ENCODE measurements around the gene GSE1. TPM values are rescaled to one million over a fixed set of nuclear protein-coding genes. Genes with fewer than 3 reads are reported as not detected.

Gene GSE1
- polyA plus RNA-seq (2013): 96.0 TPM

DNA sequence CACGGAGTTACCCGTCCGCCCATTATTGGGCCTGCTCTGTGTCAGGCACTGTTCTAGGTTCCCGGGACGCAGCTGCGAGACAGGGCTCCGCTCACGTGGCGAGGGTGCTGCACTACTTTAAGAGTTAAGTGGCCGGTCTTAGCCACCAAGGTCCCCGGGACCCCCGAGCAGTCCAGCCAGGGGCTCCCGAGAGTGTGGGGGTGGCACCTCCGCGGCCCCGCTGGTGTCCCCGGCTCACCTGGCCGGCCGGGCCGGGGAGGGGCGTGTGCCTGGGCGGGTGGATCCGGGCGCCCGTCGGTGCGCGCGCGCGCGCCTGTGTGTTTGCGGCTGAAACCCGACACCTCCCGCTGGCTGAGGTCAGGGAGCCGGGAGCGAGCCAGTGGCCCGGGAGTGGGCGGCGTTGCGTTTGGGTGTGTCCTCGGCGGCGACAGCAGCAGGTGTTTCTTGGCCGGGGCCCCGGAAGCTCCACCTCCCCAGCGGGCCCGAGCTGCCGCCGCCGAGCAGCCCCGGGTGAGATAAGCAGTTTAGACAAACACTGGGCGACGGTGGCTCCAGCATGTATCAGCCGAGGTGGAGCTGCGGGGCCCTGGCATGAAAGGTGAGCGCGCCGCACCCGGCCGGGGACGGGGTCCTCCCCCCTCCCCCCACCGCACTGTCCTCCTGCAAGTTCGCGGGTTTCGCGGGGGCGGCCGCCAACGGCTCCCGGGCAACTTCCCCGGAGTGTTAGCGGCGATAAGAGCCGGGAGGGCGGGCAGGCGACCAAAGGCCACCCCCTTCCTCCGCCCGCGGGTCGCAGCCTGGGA lies at the start of gene GSE1:
Gene GSE1 (plus strand): TSS at position 522 of the 803 bp plus-strand sequence. CDS start 70 bp downstream, at position 592.
- H3K27ac ChIP-seq (ENCODE audit: insufficient read depth in 1 of 2, low read depth in 1 of 2, low read length in 2 of 2, poor library complexity in 1 of 2, severe bottlenecking in 2 of 2): peak within 1 kb of the TSS; percentile 80 to 90
- ChIA-PET CTCF (interaction anchor here (0.6 to 1.3 kb wide), 6 partner anchors 14 to 194 kb away, joined by 3 to 4 read pairs (median 3); no protein-coding TSS in a partner anchor), POLR2A (interaction anchor here (0.9 to 4.2 kb wide), 5 partner anchors 11 to 303 kb away, joined by 3 to 26 read pairs (median 4); no protein-coding TSS in a partner anchor)
- H3K27me3 ChIP-seq (replicated peaks in 2 of 5; ENCODE audit: control insufficient read depth in 4 of 5, insufficient read depth in 5 of 5, low read length in 4 of 5): no peaks in the 10 kb centered on the region
- peak within 1 kb of the TSS; percentile 63 to 85 (median 79) for H3K4me3 ChIP-seq (ENCODE audit: control insufficient read depth in 1 of 7, extremely low read depth in 1 of 7, insufficient read depth in 4 of 7, low read depth in 2 of 7, low read length in 6 of 7)
- peak; percentile 84 to 93 (median 86) for DNase-seq
- WGBS (ENCODE audit: insufficient coverage): 0% methylated on average over 70 of the region's 81 CpGs
- peaks cover 0 to 13% (median 6%) of the 10 kb centered on the region in 4 experiments for H3K36me3 ChIP-seq (ENCODE audit: control insufficient read depth in 4 of 4, insufficient read depth in 4 of 4, low read length in 3 of 4)
- no peaks in the 10 kb centered on the region for H3K9me3 ChIP-seq (ENCODE audit: control extremely low read depth in 1 of 5, control insufficient read depth in 4 of 5, insufficient read depth in 2 of 5, low read depth in 1 of 5, low read length in 4 of 5)
- H3K4me1 ChIP-seq (ENCODE audit: control extremely low read depth in 1 of 4, control insufficient read depth in 4 of 4, insufficient read depth in 4 of 4, low read length in 3 of 4): peaks cover 5 to 74% (median 62%) of the 10 kb centered on the region in 4 experiments

DNA sequence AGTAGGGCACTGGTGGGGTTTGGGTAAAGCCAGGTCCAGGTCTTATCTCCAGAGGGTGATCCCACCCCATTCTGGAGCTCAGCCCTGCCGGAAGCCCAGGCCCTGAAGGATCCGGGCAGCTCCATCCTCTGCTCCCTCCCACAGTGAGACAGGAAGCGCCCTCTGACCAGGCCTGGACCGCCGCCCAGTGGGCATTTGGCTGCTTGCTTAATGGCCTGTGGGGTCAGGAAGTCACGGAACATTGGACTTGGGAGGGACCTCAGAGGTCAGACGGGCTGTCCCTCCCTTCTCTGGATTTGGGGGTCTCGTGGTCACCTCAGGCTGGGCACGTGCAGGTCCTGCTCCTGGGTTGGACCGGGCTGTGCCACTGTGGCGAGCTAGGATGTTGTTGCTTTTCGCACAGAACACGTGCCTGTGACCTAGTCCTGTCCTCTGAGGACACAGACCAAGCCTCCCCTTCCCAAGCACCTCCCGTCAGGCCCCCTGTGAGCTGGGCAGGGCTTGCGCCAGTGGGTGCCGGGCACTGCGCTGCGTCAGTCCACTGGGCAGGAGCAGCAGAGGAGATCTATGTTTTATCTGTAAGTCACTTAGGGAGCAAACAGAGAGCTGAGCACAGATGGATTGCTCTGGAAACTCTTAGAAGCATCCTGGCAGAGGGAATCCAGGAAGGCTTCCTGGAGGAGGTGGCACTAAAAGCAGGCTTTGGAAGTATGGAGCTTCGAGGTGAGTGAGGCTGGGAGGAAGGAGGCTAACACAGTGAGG lies 49.4 kb upstream of the GSE1 start:
- Histone ChIP-seq H3K27me3 (replicated peaks in 2 of 5; ENCODE audit: control insufficient read depth in 4 of 5, insufficient read depth in 5 of 5, low read length in 4 of 5) (no peaks in the 10 kb centered on the region), H3K27ac (ENCODE audit: insufficient read depth in 1 of 2, low read depth in 1 of 2, low read length in 2 of 2, poor library complexity in 1 of 2, severe bottlenecking in 2 of 2) (peak overlapping the region in 1 of 2 experiments; percentile 82), H3K9me3 (ENCODE audit: control extremely low read depth in 1 of 5, control insufficient read depth in 4 of 5, insufficient read depth in 2 of 5, low read depth in 1 of 5, low read length in 4 of 5) (no peaks in the 10 kb centered on the region), H3K4me3 (ENCODE audit: control insufficient read depth in 1 of 7, extremely low read depth in 1 of 7, insufficient read depth in 4 of 7, low read depth in 2 of 7, low read length in 6 of 7) (no peak overlapping the region), H3K36me3 (ENCODE audit: control insufficient read depth in 4 of 4, insufficient read depth in 4 of 4, low read length in 3 of 4) (peaks cover 0 to 4% (median 2%) of the 10 kb centered on the region in 4 experiments), H3K4me1 (ENCODE audit: control extremely low read depth in 1 of 4, control insufficient read depth in 4 of 4, insufficient read depth in 4 of 4, low read length in 3 of 4) (peaks cover 0 to 87% (median 78%) of the 10 kb centered on the region in 4 experiments)
- DNase-seq: no peak
- 90% methylated on average over 17 of the region's 19 CpGs for WGBS (ENCODE audit: insufficient coverage)
- ChIA-PET CTCF (interaction anchor here (0.5 to 3.2 kb wide), 21 partner anchors 8 to 144 kb away, joined by 3 to 23 read pairs (median 4); no protein-coding TSS in a partner anchor), POLR2A (interaction anchor here (1.0 kb wide), 1 partner anchor 9 kb away, joined by 3 read pairs; no protein-coding TSS in a partner anchor)

DNA sequence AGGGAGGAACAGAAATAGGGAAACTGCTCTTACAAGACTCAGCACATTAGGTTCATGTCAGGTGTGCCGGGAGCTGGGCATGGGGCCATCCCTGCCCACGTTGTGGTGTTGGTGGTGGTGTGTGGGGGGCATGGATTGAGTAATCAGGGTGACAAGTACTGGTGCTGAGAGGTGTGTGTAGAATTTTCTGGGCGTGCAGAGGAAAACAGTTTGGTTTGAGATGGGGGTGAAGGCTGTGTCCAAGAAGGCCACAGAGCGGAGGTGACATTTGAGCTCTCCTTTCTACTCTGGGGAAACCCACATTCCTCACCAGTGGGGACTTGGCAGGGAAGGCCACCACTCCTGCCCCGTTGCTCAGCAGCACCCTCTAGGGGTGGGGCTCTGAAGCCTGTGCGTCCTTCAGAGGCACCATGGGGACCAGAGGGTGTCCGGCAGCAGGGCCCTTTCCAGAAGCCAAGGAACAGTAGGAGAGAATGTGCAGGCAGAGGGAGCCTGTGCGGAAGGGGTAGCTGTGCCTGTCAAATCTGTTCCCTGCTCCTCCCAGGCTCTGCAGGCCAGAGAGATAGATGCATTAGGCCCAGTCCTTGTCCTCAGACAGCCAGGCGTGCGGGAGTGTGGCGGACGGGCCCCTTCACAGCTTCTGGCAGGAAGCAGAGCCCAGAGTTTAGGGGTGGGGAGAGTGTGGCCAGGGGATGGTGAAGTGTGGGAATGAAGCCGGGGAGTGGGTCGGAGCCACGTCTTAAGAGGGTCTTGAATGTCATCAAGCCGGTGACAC lies 48.7 kb upstream of the GSE1 start:
- Histone ChIP-seq H3K27ac (ENCODE audit: insufficient read depth in 1 of 2, low read depth in 1 of 2, low read length in 2 of 2, poor library complexity in 1 of 2, severe bottlenecking in 2 of 2) (no peak overlapping the region), H3K9me3 (ENCODE audit: control extremely low read depth in 1 of 5, control insufficient read depth in 4 of 5, insufficient read depth in 2 of 5, low read depth in 1 of 5, low read length in 4 of 5) (peaks cover 0 to 6% (median 3%) of the 10 kb centered on the region in 5 experiments), H3K36me3 (ENCODE audit: control insufficient read depth in 4 of 4, insufficient read depth in 4 of 4, low read length in 3 of 4) (peaks cover 0 to 9% (median 2%) of the 10 kb centered on the region in 4 experiments), H3K4me1 (ENCODE audit: control extremely low read depth in 1 of 4, control insufficient read depth in 4 of 4, insufficient read depth in 4 of 4, low read length in 3 of 4) (peaks cover 0 to 88% (median 81%) of the 10 kb centered on the region in 4 experiments), H3K4me3 (ENCODE audit: control insufficient read depth in 1 of 7, extremely low read depth in 1 of 7, insufficient read depth in 4 of 7, low read depth in 2 of 7, low read length in 6 of 7) (no peak overlapping the region), H3K27me3 (replicated peaks in 2 of 5; ENCODE audit: control insufficient read depth in 4 of 5, insufficient read depth in 5 of 5, low read length in 4 of 5) (no peaks in the 10 kb centered on the region)
- ChIA-PET CTCF (interaction anchor here (0.5 to 3.2 kb wide), 22 partner anchors 9 to 145 kb away, joined by 3 to 23 read pairs (median 4); no protein-coding TSS in a partner anchor), POLR2A (interaction anchor here (0.5 to 1.0 kb wide), 2 partner anchors 9 to 104 kb away, joined by 3 to 4 read pairs; no protein-coding TSS in a partner anchor)
- DNase-seq: peak; percentile 63 to 72 (median 68)
- WGBS (ENCODE audit: insufficient coverage): 77% methylated on average over 10 of the region's 16 CpGs

DNA sequence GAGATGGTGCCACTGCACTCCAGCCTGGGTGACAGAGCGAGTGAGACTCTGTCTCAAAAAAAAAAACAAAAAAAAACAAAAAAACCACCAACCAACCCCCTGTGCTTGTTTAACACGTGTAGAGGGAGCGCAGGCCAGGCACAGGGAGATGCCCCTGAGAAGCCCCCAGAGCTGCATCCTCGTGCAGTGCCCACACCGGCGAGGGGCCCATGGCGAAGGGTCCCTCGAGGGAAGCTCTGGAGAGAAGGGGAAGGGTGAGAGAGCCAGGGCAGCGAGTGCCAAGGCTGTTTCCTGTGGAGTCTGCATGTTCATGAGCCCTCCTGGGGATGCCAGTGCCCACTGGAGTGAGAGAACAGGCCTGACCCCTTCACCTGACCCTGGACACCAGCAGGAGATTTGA lies 47.8 kb upstream of the GSE1 start:
- no peak for DNase-seq
- Histone ChIP-seq H3K27ac (ENCODE audit: insufficient read depth in 1 of 2, low read depth in 1 of 2, low read length in 2 of 2, poor library complexity in 1 of 2, severe bottlenecking in 2 of 2) (peak overlapping the region in 1 of 2 experiments; percentile 77), H3K36me3 (ENCODE audit: control insufficient read depth in 4 of 4, insufficient read depth in 4 of 4, low read length in 3 of 4) (peaks cover 0 to 9% (median 2%) of the 10 kb centered on the region in 4 experiments), H3K4me1 (ENCODE audit: control extremely low read depth in 1 of 4, control insufficient read depth in 4 of 4, insufficient read depth in 4 of 4, low read length in 3 of 4) (peaks cover 0 to 92% (median 86%) of the 10 kb centered on the region in 4 experiments), H3K9me3 (ENCODE audit: control extremely low read depth in 1 of 5, control insufficient read depth in 4 of 5, insufficient read depth in 2 of 5, low read depth in 1 of 5, low read length in 4 of 5) (peaks cover 0 to 7% (median 4%) of the 10 kb centered on the region in 5 experiments), H3K27me3 (replicated peaks in 2 of 5; ENCODE audit: control insufficient read depth in 4 of 5, insufficient read depth in 5 of 5, low read length in 4 of 5) (no peaks in the 10 kb centered on the region), H3K4me3 (ENCODE audit: control insufficient read depth in 1 of 7, extremely low read depth in 1 of 7, insufficient read depth in 4 of 7, low read depth in 2 of 7, low read length in 6 of 7) (no peak overlapping the region)
- ChIA-PET CTCF (interaction anchor here (0.6 to 2.8 kb wide), 4 partner anchors 29 to 104 kb away, joined by 3 to 10 read pairs (median 4); no protein-coding TSS in a partner anchor), POLR2A (no interaction called here)
- WGBS (ENCODE audit: insufficient coverage): 60% methylated on average over 5 of the region's 9 CpGs

DNA sequence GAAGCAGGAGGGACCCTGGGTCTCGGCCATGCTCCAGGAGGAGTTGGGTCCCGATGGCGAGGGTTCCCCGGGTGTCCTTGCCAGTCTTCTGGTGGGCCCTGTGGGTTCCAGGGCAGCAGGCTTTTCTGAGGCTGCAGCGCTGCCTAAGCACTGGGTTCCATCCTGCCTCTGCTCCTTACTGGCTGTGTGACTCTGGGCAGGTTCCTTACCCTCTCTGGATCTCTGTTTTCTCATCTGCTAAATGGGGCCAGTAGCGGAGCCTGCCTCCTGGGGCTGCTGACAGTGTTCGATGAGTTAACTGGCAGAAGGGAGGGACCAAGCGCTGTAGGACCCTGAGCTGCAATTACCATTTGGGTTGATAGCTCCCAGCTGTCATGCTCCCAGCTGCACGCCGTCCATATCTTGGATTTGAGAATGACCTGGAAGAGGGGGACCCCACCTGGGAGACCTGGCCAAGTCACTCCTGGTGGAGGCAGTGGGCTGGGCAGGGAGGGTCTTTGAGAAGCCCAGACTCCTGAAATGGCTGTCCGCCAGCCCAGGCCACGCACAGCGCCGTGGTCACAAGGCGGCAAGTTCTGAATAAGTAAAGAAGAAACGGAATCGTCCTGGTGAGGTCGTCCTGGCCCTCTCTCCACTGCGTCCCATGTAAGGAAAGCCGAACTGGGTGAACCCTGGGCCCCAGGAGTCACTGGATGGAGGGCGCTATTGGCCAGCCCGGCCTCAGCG lies 47.2 kb upstream of the GSE1 start:
- peak overlapping the region; percentile 25 to 77 for H3K27ac ChIP-seq (ENCODE audit: insufficient read depth in 1 of 2, low read depth in 1 of 2, low read length in 2 of 2, poor library complexity in 1 of 2, severe bottlenecking in 2 of 2)
- no peaks in the 10 kb centered on the region for H3K27me3 ChIP-seq (replicated peaks in 2 of 5; ENCODE audit: control insufficient read depth in 4 of 5, insufficient read depth in 5 of 5, low read length in 4 of 5)
- peak in 2 of 3 donors; percentile 34 to 44 for DNase-seq
- 93% methylated on average over 18 of the region's 23 CpGs for WGBS (ENCODE audit: insufficient coverage)
- peaks cover 0 to 98% (median 91%) of the 10 kb centered on the region in 4 experiments for H3K4me1 ChIP-seq (ENCODE audit: control extremely low read depth in 1 of 4, control insufficient read depth in 4 of 4, insufficient read depth in 4 of 4, low read length in 3 of 4)
- H3K4me3 ChIP-seq (ENCODE audit: control insufficient read depth in 1 of 7, extremely low read depth in 1 of 7, insufficient read depth in 4 of 7, low read depth in 2 of 7, low read length in 6 of 7): peak overlapping the region in 2 of 7 experiments; percentile 6 to 33
- H3K9me3 ChIP-seq (ENCODE audit: control extremely low read depth in 1 of 5, control insufficient read depth in 4 of 5, insufficient read depth in 2 of 5, low read depth in 1 of 5, low read length in 4 of 5): peaks cover 0 to 7% (median 4%) of the 10 kb centered on the region in 5 experiments
- CTCF ChIA-PET: interaction anchor here (1.8 to 1.9 kb wide), 2 partner anchors 42 to 105 kb away, joined by 3 to 4 read pairs; no protein-coding TSS in a partner anchor
- peaks cover 0 to 9% (median 2%) of the 10 kb centered on the region in 4 experiments for H3K36me3 ChIP-seq (ENCODE audit: control insufficient read depth in 4 of 4, insufficient read depth in 4 of 4, low read length in 3 of 4)
- POLR2A ChIA-PET: no interaction called here

Measured in common myeloid progenitor, CD34-positive (primary cell).